Fibroblast of lung (primary cell): ENCODE results near the gene CYP2R1. TPM values are rescaled to one million over a fixed set of nuclear protein-coding genes. Genes with fewer than 3 reads are reported as not detected.

Source experiments
- DNase-seq, 2 donors: peaks; one replicate each; pipeline versions ENCODE4 v3.0.0 to v3.0.0-alpha.2; 2010; ENCODE audit warnings: low read depth in 2 of 2
- H2AFZ ChIP-seq: 2 replicates; pipeline ENCODE4 v1.5.1; 2012; ENCODE audit warnings: low read length, control low read depth, inconsistent platforms
- H3K27ac ChIP-seq: 2 replicates; pipeline ENCODE4 v1.5.1; 2011; ENCODE audit warnings: low read length, control low read depth; ENCODE audit not compliant: insufficient read depth
- H3K27me3 ChIP-seq: 2 replicates; pipeline ENCODE4 v1.5.1; 2011; ENCODE audit warnings: mild to moderate bottlenecking, low read length; ENCODE audit not compliant: control insufficient read depth, insufficient read depth
- H3K36me3 ChIP-seq: 2 replicates; pipeline ENCODE4 v1.5.1; 2011; ENCODE audit warnings: low read length; ENCODE audit not compliant: control insufficient read depth, insufficient read depth
- H3K4me1 ChIP-seq: 2 replicates; pipeline ENCODE4 v1.5.1; 2011; ENCODE audit warnings: low read length; ENCODE audit not compliant: control insufficient read depth, insufficient read depth; ENCODE audit errors: extremely low read depth
- H3K4me2 ChIP-seq: 2 replicates; pipeline ENCODE4 v1.5.1; 2011; ENCODE audit warnings: low read length, control low read depth; ENCODE audit not compliant: insufficient read depth; ENCODE audit errors: extremely low read depth
- H3K4me3 ChIP-seq, 4 experiments: fragments of 200-600 bp in 1 of 4; sonication (generic) in 1 of 4; replicated peaks in 1 of 4; 2 replicates each; pipeline ENCODE4 v1.5.1; 2011 to 2016; ENCODE audit warnings: low read length in 4 of 4, low read depth in 3 of 4, mild to moderate bottlenecking in 3 of 4, control low read depth in 2 of 4, inconsistent platforms in 1 of 4, mixed read lengths in 1 of 4; ENCODE audit not compliant: insufficient read depth in 1 of 4; ENCODE audit errors: control extremely low read depth in 1 of 4
- H3K79me2 ChIP-seq: 2 replicates; pipeline ENCODE4 v1.5.1; 2012; ENCODE audit warnings: mild to moderate bottlenecking, low read length, inconsistent platforms; ENCODE audit not compliant: control insufficient read depth, insufficient read depth
- H3K9ac ChIP-seq: 2 replicates; pipeline ENCODE4 v1.5.1; 2011; ENCODE audit warnings: mild to moderate bottlenecking, low read length, control low read depth; ENCODE audit not compliant: insufficient read depth
- H3K9me3 ChIP-seq: 2 replicates; pipeline ENCODE4 v1.5.1; 2012; ENCODE audit warnings: low read depth, low read length; ENCODE audit not compliant: control insufficient read depth, insufficient read depth
- H4K20me1 ChIP-seq: 2 replicates; pipeline ENCODE4 v1.5.1; 2011; ENCODE audit warnings: low read length; ENCODE audit not compliant: control insufficient read depth, insufficient read depth; ENCODE audit errors: extremely low read depth
- EZH2 ChIP-seq: IDR thresholded peaks from 2 replicates; pipeline ENCODE4 v1.5.1; 2012; ENCODE audit warnings: low read length, control low read depth, mild to moderate bottlenecking; ENCODE audit errors: missing control alignments
- polyA plus RNA-seq, 2 donors: library from polyadenylated mRNA; depleted of rRNA in 1 of 2; stranded (reverse) in 1 of 2; unstranded in 1 of 2; fragments of >200 nt; gene quantifications; 2 replicates each; pipeline ENCODE4 v1.2.1, GENCODE V29; 2011 to 2012; ENCODE audit warnings: missing spikeins in 1 of 2
- total RNA-seq: library from RNA; depleted of rRNA; stranded (reverse); fragments of >200 nt; gene quantifications from 2 replicates; pipeline ENCODE4 v1.2.1, GENCODE V29; 2014
- TF ChIP-seq, protein P1 (sequence below), 2 donors: IDR thresholded peaks in 1 of 2; conservative IDR thresholded peaks in 1 of 2; 1 replicate in 1 of 2; 2 replicates in 1 of 2; pipeline ENCODE4 v1.5.1; 2011 to 2012; ENCODE audit warnings: low read length in 2 of 2, control low read depth in 1 of 2, inconsistent platforms in 1 of 2, low read depth in 1 of 2, mild to moderate bottlenecking in 1 of 2

The CYP2R1 gene
- total and polyA plus RNA-seq, 2 donors (not counting 1 experiment from before 2014, with no cell fraction given): 4.2 to 13.9 TPM

DNA sequence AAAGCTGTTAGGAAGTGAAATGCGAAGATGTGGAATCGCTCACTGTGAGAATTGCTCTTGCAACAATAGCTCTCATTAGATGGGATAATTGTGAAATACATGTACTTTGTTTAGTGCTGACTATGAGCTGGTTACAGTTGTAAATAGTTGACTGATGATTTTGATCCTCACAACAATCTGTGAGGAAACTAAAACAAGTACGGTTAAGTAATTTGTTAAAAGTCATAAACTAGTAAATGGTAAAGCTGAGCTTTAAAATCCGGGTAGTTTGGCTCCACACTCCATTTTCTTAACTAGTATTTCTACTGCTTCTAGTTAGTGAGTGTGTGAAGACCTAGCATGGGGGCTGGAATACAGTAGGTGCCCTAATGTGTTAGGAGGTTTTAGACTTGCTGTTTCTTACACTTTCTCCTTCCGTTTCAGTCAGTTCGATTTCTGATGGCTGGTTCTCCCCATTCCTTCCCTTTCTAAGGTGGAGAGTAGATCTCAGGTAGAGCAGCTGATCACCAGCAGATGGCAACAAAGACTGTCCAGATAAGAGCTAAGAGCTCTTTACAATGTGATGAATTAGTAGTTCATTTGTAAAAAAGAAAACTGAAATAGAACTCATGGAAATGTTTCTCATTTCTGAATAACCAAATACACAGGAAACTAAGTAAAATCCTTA lies 16.3 kb upstream of the CYP2R1 start:
- H3K4me2 ChIP-seq: no peak overlapping the region
- H3K4me1 ChIP-seq: no peaks in the 10 kb centered on the region
- no peak overlapping the region for H3K4me3 ChIP-seq
- TF ChIP-seq, protein P1, sequence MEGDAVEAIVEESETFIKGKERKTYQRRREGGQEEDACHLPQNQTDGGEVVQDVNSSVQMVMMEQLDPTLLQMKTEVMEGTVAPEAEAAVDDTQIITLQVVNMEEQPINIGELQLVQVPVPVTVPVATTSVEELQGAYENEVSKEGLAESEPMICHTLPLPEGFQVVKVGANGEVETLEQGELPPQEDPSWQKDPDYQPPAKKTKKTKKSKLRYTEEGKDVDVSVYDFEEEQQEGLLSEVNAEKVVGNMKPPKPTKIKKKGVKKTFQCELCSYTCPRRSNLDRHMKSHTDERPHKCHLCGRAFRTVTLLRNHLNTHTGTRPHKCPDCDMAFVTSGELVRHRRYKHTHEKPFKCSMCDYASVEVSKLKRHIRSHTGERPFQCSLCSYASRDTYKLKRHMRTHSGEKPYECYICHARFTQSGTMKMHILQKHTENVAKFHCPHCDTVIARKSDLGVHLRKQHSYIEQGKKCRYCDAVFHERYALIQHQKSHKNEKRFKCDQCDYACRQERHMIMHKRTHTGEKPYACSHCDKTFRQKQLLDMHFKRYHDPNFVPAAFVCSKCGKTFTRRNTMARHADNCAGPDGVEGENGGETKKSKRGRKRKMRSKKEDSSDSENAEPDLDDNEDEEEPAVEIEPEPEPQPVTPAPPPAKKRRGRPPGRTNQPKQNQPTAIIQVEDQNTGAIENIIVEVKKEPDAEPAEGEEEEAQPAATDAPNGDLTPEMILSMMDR (conservative IDR thresholded peaks at IDR 0.05 in 1 of 2, IDR thresholded peaks at IDR 0.05 in 1 of 2; ENCODE audit: low read depth in 1 of 2, low read length in 2 of 2): peak; percentile 67 to 68
- no peak for TF ChIP-seq EZH2
- H3K36me3 ChIP-seq: no peaks in the 10 kb centered on the region
- H3K9me3 ChIP-seq: no peaks in the 10 kb centered on the region
- no peaks in the 10 kb centered on the region for H3K79me2 ChIP-seq
- DNase-seq: peak; percentile 33 to 59
- H2AFZ ChIP-seq: no peak overlapping the region
- no peaks in the 10 kb centered on the region for H3K27me3 ChIP-seq
- H3K27ac ChIP-seq: no peak overlapping the region
- no peak overlapping the region for H3K9ac ChIP-seq
- H4K20me1 ChIP-seq: no peaks in the 10 kb centered on the region

DNA sequence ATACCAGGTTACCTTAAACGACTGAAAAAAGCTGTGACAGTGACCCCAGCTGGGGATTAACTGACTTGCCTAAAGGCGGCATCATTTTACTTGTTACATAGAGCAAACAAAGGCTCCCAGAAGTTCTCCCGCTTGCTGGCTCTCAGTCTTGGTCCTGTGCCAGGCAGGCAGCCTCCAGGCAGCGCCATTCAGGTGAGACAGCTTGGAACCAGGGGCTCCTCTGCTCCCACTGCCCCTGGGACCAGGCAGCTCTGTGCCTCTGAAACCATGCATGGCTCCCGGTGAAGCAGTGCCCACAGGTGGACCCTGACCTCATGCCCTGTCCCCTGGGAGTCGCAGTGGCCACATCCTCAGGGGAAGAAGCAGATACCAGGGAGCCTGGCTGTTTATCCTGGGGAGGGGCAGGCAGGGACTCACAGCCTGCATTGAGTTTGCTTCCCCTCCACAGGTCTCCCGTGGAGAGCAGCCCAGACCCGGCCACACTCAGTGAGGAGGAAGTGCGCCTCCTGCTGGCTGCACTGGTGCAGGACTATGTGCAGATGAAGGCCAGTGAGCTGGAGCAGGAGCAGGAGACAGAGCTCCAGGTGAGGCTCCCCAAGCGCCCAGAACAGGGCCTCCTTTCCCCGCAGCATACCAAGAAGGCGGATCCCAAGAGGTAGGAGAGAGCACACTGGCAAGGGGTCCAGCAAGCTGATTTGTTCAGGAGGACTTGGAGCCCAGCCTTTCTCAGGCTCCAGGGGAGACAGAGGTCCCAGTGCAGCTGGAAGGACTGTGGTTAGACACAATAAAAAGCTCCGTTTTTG lies 15.6 kb upstream of the CYP2R1 start:
- H3K36me3 ChIP-seq: no peaks in the 10 kb centered on the region
- no peak overlapping the region for H3K4me3 ChIP-seq
- H3K4me2 ChIP-seq: no peak overlapping the region
- H3K9me3 ChIP-seq: no peaks in the 10 kb centered on the region
- H3K27ac ChIP-seq: no peak overlapping the region
- H3K27me3 ChIP-seq: no peaks in the 10 kb centered on the region
- no peaks in the 10 kb centered on the region for H4K20me1 ChIP-seq
- no peak overlapping the region for H2AFZ ChIP-seq
- DNase-seq: peak; percentile 20 to 53
- H3K9ac ChIP-seq: no peak overlapping the region
- no peaks in the 10 kb centered on the region for H3K79me2 ChIP-seq
- no peaks in the 10 kb centered on the region for H3K4me1 ChIP-seq
- no peak for TF ChIP-seq EZH2
- TF ChIP-seq, protein P1 (conservative IDR thresholded peaks at IDR 0.05 in 1 of 2, IDR thresholded peaks at IDR 0.05 in 1 of 2; ENCODE audit: low read depth in 1 of 2, low read length in 2 of 2): peak; percentile 59 to 79

DNA sequence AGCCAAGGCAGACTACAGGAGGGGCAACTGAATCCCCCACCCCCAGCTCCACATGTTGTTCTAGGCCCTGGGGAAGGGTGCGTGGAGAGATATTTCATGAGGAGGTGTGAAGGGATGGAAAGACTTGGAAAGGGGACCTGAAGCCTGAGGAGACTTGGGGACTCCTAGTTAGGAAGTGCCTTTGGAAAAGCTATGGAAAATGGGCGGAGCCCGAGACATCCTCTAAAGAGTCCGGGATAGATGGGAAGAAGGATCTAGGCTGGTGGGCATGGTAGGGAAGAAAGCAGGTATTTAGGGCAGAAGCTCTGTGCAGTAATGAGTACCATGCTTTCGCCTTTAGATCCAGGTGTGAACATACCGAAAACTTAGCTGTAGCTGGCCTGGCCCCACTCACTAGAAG lies 15.0 kb upstream of the CYP2R1 start:
- DNase-seq: no peak
- TF ChIP-seq, protein P1 (conservative IDR thresholded peaks at IDR 0.05 in 1 of 2, IDR thresholded peaks at IDR 0.05 in 1 of 2; ENCODE audit: low read depth in 1 of 2, low read length in 2 of 2): no peak
- no peak for TF ChIP-seq EZH2
- Histone ChIP-seq H2AFZ (no peak overlapping the region), H3K4me3 (no peak overlapping the region), H3K79me2 (no peaks in the 10 kb centered on the region), H3K4me1 (no peaks in the 10 kb centered on the region), H4K20me1 (no peaks in the 10 kb centered on the region), H3K36me3 (no peaks in the 10 kb centered on the region), H3K9ac (no peak overlapping the region), H3K27me3 (no peaks in the 10 kb centered on the region), H3K27ac (no peak overlapping the region), H3K9me3 (no peaks in the 10 kb centered on the region), H3K4me2 (no peak overlapping the region)
